HFF-Myc (cell line): Measurements from ENCODE around the gene APOM.

Experiments used
- DNase-seq: peaks from one replicate; pipeline ENCODE4 v3.0.0-alpha.2; 2011; ENCODE audit warnings: low read depth; ENCODE audit errors: extremely low read depth
- H3K4me3 ChIP-seq: replicated peaks from 2 replicates; pipeline ENCODE4 v1.5.1; 2011; ENCODE audit warnings: low read depth, mild to moderate bottlenecking, control low read depth, low read length
- TF ChIP-seq, protein P1 (sequence below): IDR thresholded peaks from 2 replicates; pipeline ENCODE4 v1.5.1; 2012; ENCODE audit warnings: mild to moderate bottlenecking, low read depth, low read length, control low read depth; ENCODE audit errors: missing control alignments

Gene APOM

DNA sequence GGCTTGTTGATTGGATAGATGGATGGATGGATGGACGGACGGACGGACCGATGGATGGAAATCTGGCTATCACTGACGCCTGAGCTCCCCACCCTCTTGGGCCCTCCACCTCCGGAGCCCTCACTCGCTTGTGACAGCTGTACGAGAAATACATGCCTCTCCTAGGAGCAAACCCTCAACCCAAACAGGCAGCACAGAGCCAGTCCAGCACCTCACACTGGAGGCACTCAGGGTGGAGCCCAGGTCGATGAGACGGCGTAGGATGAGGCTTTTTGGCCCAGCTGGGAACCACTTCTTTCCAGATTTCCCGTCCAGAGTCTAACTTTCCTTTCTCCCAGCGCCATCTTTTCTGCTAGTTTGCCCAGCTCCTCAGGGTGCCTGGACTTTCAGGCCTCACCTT lies 27.9 kb downstream of the APOM start:
- no peak overlapping the region for H3K4me3 ChIP-seq
- no peak for DNase-seq
- TF ChIP-seq, protein P1, sequence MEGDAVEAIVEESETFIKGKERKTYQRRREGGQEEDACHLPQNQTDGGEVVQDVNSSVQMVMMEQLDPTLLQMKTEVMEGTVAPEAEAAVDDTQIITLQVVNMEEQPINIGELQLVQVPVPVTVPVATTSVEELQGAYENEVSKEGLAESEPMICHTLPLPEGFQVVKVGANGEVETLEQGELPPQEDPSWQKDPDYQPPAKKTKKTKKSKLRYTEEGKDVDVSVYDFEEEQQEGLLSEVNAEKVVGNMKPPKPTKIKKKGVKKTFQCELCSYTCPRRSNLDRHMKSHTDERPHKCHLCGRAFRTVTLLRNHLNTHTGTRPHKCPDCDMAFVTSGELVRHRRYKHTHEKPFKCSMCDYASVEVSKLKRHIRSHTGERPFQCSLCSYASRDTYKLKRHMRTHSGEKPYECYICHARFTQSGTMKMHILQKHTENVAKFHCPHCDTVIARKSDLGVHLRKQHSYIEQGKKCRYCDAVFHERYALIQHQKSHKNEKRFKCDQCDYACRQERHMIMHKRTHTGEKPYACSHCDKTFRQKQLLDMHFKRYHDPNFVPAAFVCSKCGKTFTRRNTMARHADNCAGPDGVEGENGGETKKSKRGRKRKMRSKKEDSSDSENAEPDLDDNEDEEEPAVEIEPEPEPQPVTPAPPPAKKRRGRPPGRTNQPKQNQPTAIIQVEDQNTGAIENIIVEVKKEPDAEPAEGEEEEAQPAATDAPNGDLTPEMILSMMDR: no peak

DNA sequence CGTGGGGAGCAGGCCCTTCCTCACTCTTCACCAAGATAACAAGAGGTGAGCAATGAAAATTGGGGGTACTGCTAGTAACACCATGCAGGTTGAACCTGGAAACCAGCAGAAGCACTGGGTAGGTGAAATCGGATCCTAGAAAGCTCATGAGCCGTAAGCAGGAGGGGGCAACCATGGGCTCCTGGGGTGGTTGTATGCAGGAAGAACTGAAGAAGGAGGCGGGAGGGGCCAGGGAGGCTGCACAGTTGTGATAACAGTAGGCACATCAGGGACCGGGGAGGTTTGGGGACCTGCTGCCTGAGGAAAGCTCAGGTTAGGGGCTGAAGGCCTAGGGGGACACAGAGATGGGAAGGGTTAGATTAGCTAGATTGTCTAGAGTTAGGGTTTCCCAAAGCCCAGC lies 30.8 kb downstream of the APOM start:
- TF ChIP-seq, protein P1: no peak
- no peak for DNase-seq
- no peak overlapping the region for H3K4me3 ChIP-seq

DNA sequence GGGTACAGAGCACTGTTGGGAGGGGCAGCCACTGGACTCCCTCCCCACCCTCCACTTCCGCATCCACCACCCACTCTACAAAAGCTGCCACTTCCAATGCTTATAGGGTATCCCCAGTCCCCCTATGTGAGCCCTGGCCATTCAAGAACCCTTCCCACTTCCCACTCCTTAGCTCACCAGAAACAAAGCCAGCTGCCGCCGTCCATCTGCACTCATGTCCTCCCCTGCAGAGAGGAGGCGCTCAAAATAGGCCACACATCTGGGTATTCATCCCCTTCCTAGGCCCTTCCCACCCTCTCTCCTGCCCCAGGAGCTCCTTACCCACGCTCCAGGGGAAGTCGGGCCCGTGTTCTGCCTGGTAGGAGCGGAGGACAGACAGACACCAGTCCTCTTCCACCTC lies 31.6 kb downstream of the APOM start:
- TF ChIP-seq, protein P1: no peak
- no peak overlapping the region for H3K4me3 ChIP-seq
- DNase-seq: no peak

DNA sequence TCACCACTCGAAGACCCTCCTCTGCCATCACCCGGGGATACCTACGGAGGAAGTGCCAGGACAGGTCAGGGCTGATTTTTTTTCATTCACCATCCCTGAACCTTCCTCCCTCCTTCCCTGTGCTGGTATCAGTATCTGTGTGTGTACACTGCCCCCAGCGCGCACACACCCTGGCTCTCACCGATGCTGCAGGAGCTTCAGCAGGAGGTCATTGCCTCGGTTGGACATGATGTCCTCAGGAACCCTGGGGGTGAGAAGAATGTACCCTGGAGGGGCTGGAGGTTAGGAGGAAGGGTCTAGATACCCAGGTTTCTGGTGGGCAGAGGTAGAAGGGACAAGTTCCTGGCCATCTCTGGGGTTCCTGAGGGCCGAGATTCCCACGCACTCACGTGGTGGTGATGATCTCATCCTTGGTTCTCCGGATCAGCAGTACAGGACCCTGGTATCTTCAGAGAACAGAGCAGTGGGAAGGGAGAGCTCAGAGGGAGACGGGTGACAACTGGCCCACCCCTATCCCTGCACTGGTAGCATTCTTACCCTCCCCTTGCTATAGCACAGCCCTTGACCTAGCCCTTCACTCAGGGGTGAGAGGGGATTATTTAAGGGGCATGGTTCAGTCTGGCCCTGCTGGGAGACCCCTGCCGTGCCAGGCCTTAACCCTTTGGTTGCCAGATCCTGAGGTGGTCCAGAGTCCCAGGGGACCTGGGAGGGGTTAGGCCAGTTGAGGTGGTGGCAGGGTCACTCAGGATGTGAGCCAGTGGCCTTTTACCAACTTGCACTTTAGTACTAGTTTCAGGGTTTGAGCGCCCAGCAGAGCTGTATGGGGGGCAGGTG lies 32.4 kb downstream of the APOM start:
- DNase-seq: no peak
- TF ChIP-seq, protein P1: no peak
- H3K4me3 ChIP-seq: no peak overlapping the region

DNA sequence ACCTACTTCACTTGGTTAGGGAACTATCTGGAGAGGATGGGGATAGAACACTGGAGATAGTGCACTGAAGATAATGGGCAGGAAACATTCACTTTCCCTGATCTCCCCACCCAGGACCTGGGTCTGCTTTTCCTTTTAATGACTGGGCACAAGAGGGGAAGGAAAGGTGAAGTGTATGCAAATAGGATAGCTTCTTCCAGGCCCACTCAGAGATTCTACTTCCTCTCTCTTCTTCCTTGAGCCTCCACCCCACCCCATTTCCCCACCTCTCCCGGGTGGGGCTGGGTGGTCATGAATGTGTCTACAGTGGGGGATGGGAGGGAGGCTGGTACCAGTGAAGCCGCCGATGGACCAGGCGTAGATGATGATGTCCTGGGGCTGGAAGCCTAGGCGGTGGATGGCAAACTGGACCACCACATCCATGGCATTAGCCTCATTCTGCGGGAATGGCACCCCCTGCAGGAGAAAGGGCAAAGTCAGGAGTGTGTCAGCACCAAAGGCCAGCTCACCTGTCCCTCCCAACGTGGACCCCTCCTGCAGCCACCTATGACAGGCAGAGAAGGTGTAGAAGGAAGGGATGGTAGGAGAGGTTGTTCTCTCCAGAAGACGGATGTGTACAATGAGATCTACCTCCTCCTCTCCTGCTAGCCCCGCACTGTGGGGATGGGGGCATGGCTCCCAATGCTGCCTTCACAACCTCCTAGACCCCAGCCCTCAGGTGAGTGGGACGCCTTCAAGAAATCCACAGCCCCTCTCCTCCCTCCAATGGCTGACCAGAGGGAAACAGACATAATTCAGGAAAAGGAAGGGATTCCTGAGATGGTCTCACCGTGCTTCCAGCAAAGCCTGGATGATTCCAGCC lies 33.8 kb downstream of the APOM start:
- TF ChIP-seq, protein P1: peak; percentile 51
- H3K4me3 ChIP-seq: no peak overlapping the region
- DNase-seq: no peak

DNA sequence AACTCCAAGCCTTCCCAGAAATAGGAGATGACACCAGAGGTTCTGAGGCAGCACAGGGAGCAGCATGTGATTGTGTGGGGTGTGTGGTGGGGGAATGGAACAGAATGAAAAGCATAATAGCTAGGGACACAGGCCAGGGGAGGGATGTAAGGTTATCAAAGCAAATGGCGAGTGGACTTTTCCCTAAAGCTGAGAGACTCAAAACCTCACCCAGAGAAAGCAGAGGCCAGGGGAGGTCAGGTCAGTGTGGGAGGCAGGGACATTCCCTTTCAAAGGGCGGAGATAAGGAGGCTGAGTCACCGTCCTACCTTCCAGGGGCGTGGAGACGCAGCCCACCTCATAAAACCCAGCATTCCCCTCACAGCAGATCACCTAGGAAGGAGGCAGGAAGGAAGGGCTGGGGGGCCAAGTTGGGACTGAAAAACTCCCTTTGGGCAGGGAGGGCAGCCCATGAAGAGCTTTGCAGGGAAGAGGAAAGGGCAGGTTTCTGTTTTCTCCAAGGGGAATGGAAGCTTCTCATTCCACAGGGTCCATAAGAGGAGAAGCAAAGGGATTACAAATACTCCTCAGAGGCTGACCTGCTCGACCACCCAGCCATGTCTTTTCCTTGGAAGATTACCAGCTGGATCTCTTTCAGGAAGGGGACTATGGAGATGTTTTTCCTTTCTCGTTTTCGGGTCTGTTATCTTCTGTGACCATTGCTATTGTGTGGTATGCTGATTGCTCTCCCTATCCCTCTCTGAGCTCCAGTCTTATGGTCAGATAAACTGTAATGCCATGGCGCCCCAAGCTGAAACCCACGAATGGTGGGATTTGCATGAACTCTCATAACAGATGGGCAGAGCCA lies 34.8 kb downstream of the APOM start:
- H3K4me3 ChIP-seq: no peak overlapping the region
- TF ChIP-seq, protein P1: no peak
- DNase-seq: no peak
